Upper lobe of right lung (tissue), 1 donor: Measurements from ENCODE around the gene CFI. TPM values are rescaled to one million over a fixed set of nuclear protein-coding genes. Genes with fewer than 3 reads are reported as not detected.

ENCODE experiments used
- ATAC-seq: fragments of 200-7000 bp; cut with Tn5 transposase; one replicate; pipeline ENCODE4 v1.9.1; 2020; ENCODE audit warnings: mild to moderate bottlenecking, moderate library complexity
- DNase-seq: peaks from one replicate; pipeline ENCODE4 v3.0.0-alpha.2; 2020
- H3K27ac ChIP-seq: fragments of 200-600 bp; one replicate; pipeline ENCODE4 v1.8.0; 2022
- H3K27me3 ChIP-seq: fragments of 200-600 bp; one replicate; pipeline ENCODE4 v1.8.0; 2022; ENCODE audit warnings: mild to moderate bottlenecking
- H3K36me3 ChIP-seq: fragments of 200-600 bp; one replicate; pipeline ENCODE4 v1.8.0; 2022
- H3K4me1 ChIP-seq: fragments of 200-600 bp; one replicate; pipeline ENCODE4 v1.8.0; 2022
- H3K4me3 ChIP-seq: fragments of 200-600 bp; one replicate; pipeline ENCODE4 v1.8.0; 2022; ENCODE audit warnings: mild to moderate bottlenecking
- H3K9me3 ChIP-seq: fragments of 200-600 bp; one replicate; pipeline ENCODE4 v1.8.0; 2022
- intact Hi-C: fragments of 100-400 bp; cut with DNase I; formaldehyde crosslinking; loops from one replicate; pipeline ENCODE4 v1.11.0; 2022
- long read RNA-seq: library from polyadenylated mRNA; unstranded; transcript quantifications from one replicate; pipeline ENCODE4 v2.0.0, GENCODE V29; 2021
- total RNA-seq: library from RNA; stranded (reverse); fragmentation: NEBNext Ultra II Directional; extraction: Animal tissue kit (Norgen Biotek cat#: 25700); gene quantifications from one replicate; pipeline ENCODE4 v1.2.1, GENCODE V29; 2021
- TF ChIP-seq, protein P1 (sequence below): fragments of 200-600 bp; IDR thresholded peaks from one replicate; pipeline ENCODE4 v1.8.0; 2022; ENCODE audit warnings: antibody characterized with exemption
- donor health status: DM: no; HTN: yes; CAD: no; lungs with severe emphysema.

The CFI gene
- total RNA-seq, result 61.0 TPM
- long read RNA-seq, partial matches to known transcripts, result 0 of 5 reads
- long read RNA-seq, other reads (novel, unspliced or antisense), result 4 of 5 reads

DNA sequence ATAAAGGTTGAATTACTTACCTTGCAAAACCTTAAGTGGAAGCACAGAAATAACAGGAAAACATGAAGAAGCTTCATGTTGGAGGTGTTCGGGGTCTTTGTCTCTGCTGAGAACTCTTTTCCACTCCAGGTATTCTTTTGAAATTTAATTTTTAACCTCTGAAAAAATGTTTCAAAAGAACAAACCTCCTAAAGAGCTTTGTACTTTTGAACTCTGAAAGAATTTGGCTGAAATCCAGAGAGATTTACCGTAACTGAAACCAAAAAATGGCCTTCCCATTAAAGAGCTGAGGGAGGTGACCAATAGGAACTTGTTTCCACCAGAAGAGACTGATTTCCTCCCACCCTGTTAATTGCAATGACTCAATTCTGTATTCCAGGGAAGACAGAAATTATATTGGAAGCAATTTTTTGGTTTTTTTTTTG lies at the start of gene CFI:
CFI (minus strand) TSS at position 105 of the 425 bp plus-strand sequence; CDS start at position 77, 28 bp downstream.
- Histone ChIP-seq H3K27ac (peak within 1 kb of the TSS; percentile 32), H3K4me3 (peak within 1 kb of the TSS; percentile 43)

DNA sequence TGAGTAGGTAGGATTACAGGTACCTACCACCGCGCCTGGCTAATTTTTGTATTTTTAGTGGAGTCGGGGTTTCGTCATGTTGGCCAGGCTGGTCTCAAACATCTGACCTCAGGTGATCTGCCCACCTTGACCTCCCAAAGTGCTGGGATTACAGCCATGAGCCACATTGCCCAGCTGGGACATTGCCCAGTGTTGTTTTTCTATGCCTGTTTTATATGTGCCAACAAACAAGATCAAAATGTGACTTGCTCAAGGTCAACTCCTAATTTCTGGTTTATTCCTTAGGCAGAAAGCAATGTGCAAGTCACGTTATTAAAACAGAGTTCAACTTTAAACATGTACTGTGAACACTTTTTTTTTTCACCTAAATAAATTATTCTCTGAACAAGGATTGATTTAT lies 48.8 kb upstream of the CFI start:
- no peak for DNase-seq
- H3K27ac ChIP-seq, result no peak overlapping the region
- no peak for ATAC-seq
- no peaks in the 10 kb centered on the region for H3K36me3 ChIP-seq
- H3K9me3 ChIP-seq, result no peaks in the 10 kb centered on the region
- no peaks in the 10 kb centered on the region for H3K4me1 ChIP-seq
- intact Hi-C loops, result no loop called here
- no peaks in the 10 kb centered on the region for H3K27me3 ChIP-seq
- TF ChIP-seq, protein P1, sequence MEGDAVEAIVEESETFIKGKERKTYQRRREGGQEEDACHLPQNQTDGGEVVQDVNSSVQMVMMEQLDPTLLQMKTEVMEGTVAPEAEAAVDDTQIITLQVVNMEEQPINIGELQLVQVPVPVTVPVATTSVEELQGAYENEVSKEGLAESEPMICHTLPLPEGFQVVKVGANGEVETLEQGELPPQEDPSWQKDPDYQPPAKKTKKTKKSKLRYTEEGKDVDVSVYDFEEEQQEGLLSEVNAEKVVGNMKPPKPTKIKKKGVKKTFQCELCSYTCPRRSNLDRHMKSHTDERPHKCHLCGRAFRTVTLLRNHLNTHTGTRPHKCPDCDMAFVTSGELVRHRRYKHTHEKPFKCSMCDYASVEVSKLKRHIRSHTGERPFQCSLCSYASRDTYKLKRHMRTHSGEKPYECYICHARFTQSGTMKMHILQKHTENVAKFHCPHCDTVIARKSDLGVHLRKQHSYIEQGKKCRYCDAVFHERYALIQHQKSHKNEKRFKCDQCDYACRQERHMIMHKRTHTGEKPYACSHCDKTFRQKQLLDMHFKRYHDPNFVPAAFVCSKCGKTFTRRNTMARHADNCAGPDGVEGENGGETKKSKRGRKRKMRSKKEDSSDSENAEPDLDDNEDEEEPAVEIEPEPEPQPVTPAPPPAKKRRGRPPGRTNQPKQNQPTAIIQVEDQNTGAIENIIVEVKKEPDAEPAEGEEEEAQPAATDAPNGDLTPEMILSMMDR, result no peak
- H3K4me3 ChIP-seq, result no peak overlapping the region

More for the DNA sequence above, at the start of gene CFI:
- Histone ChIP-seq H3K9me3 (no peaks in the 10 kb centered on the region), H3K27me3 (no peaks in the 10 kb centered on the region), H3K4me1 (peaks cover 5% of the 10 kb centered on the region), H3K36me3 (no peaks in the 10 kb centered on the region)
- ATAC-seq, result peak; percentile 73
- DNase-seq, result no peak
- intact Hi-C loops, result no loop called here
- TF ChIP-seq, protein P1, result no peak

DNA sequence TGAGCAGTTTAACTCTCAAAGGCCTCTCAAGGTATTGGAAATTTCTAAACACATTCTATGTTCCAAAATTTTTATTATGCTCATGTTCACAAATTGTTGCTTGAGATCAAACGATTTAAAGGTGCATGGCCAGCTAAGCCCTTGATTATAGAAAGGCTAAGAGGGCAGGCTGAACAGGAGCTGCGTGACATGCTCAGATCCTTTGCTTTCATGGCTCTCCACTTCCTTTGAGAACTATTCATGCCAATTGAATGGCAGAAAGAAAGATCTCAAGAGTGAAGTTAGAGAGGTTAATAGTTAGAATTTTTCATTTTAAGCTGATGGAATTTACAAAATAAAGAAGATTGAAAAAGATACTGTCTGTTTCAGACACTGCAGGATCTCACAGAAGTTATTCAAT lies 46.7 kb upstream of the CFI start:
- Histone ChIP-seq H3K27ac (no peak overlapping the region), H3K9me3 (no peaks in the 10 kb centered on the region), H3K27me3 (no peaks in the 10 kb centered on the region), H3K4me1 (no peaks in the 10 kb centered on the region), H3K36me3 (no peaks in the 10 kb centered on the region), H3K4me3 (no peak overlapping the region)
- intact Hi-C loops, result no loop called here
- TF ChIP-seq, protein P1, result no peak
- ATAC-seq, result no peak
- no peak for DNase-seq

DNA sequence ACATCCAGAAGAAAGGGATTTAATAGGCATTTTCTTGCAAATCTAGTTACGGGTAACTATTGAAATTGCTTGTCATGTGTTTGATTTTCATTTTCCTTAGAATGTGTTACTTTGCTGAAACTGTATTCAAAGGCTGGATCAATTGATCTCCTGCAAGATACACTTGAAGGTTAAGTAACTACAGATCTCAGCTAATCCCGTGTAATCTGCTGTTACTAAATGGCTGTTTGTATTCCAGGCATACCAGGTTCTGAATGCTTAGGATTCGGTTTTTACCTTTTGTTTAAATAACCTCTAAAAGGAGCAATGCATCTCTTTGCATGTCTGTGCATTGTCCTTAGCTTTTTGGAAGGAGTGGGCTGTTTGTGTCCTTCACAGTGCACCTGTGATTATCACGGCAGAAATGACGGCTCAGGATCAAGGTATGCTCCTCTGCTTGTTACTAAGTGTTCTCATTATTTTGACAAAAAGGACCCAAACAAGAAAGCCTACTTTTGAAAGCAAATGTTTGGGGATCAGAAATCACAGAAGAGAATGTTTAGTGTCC lies 46.2 kb upstream of the CFI start, which contains the start of gene LRIT3:
LRIT3 (plus strand) TSS at position 212 of the 547 bp plus-strand sequence; CDS start at position 307, 95 bp downstream.
- no peak for ATAC-seq
- Histone ChIP-seq H3K4me1 (no peaks in the 10 kb centered on the region), H3K9me3 (no peaks in the 10 kb centered on the region), H3K36me3 (no peaks in the 10 kb centered on the region), H3K27me3 (no peaks in the 10 kb centered on the region), H3K4me3 (no peak within 1 kb of the TSS), H3K27ac (no peak within 1 kb of the TSS)
- intact Hi-C loops, result no loop called here
- DNase-seq, result no peak
- TF ChIP-seq, protein P1, result no peak

DNA sequence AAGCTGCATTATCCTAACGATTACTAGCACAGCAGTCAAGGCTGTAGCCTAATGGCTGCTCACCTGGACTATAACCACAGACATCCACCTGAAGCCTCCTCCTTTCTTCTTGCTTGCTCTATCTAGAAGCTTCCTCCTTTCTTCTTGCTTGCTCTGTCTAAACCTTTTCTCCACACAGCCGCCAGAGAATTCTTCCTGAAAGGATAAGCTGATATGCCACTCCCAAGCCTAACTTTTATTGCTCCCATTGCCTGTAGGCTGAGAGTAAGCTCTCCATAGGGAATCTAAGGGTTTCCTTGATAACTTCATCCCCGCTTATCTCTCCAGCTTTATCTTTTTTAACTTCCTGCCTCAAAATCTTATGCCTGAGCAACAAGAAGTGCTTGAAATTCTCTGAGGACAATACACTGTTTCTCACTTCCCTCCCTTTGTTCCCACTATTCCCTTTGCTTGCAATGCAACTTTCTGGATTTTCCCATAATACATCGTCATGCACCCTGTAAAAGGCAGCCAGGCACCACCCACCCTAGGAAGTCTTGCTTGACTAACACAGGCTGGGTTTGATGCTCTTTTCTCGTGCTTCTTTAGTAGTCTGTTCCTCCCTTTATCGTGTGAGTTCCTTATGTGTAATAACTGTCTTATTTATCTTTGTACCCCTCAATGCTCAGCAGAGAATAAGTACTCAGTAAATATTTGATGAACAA lies 44.7 kb upstream of the CFI start:
- H3K4me3 ChIP-seq, result no peak overlapping the region
- no peaks in the 10 kb centered on the region for H3K36me3 ChIP-seq
- intact Hi-C loops, result no loop called here
- ATAC-seq (no peak), DNase-seq (no peak)
- no peaks in the 10 kb centered on the region for H3K9me3 ChIP-seq
- H3K27me3 ChIP-seq, result no peaks in the 10 kb centered on the region
- no peaks in the 10 kb centered on the region for H3K4me1 ChIP-seq
- TF ChIP-seq, protein P1, result no peak
- H3K27ac ChIP-seq, result no peak overlapping the region
